Tibial artery (tissue), 4 donors: Measurements from ENCODE around the gene ABCA8.
"Not testable (repeated sequence)": the region's sequence is repeated elsewhere in the genome, so short reads cannot be mapped to it uniquely, and the experiment has no call there.

Experiments used
- DNase-seq, 2 donors: peaks; one replicate each; pipeline ENCODE4 v3.0.0-alpha.2; 2019
- H3K27ac ChIP-seq, 2 donors: fragments of 200-600 bp; sonication (generic) in 1 of 2; 1 replicate in 1 of 2; 2 replicates in 1 of 2; pipeline ENCODE4 v1.5.1; 2018 to 2019; ENCODE audit warnings: mild to moderate bottlenecking in 1 of 2
- H3K27me3 ChIP-seq, 2 donors: fragments of 200-600 bp; sonication (generic) in 1 of 2; one replicate each; pipeline versions ENCODE4 v1.5.1 to v1.6.0; 2016 to 2019
- H3K36me3 ChIP-seq, 3 donors: fragments of 200-600 bp; sonication (generic) in 2 of 3; one replicate each; pipeline ENCODE4 v1.5.1; 2016 to 2019; ENCODE audit warnings: mild to moderate bottlenecking in 2 of 3
- H3K4me1 ChIP-seq, 4 donors: fragments of 200-600 bp; sonication (generic) in 2 of 4; 1 replicate in 3 of 4; 2 replicates in 1 of 4; pipeline ENCODE4 v1.5.1; 2016 to 2019
- H3K4me3 ChIP-seq, 2 donors: fragments of 200-600 bp; sonication (generic) in 1 of 2; 1 replicate in 1 of 2; 2 replicates in 1 of 2; pipeline ENCODE4 v1.5.1; 2018 to 2019; ENCODE audit warnings: mild to moderate bottlenecking in 2 of 2
- H3K9me3 ChIP-seq, 3 donors: fragments of 200-600 bp; sonication (generic) in 1 of 3; one replicate each; pipeline ENCODE4 v1.5.1; 2016 to 2019
- intact Hi-C: fragments of 100-400 bp; cut with DNase I; formaldehyde crosslinking; loops from one replicate; pipeline ENCODE4 v1.15.0; 2023; ENCODE audit warnings: low total_unique reads
- TF ChIP-seq, protein P1 (sequence below), 2 experiments: fragments of 200-600 bp in 1 of 2; fragments of 450-650 bp in 1 of 2; IDR thresholded peaks; one replicate each; pipeline ENCODE4 v1.5.1; 2017 to 2019; ENCODE audit warnings: antibody characterized with exemption in 2 of 2, mild to moderate bottlenecking in 1 of 2, moderate library complexity in 1 of 2

ABCA8 gene

DNA sequence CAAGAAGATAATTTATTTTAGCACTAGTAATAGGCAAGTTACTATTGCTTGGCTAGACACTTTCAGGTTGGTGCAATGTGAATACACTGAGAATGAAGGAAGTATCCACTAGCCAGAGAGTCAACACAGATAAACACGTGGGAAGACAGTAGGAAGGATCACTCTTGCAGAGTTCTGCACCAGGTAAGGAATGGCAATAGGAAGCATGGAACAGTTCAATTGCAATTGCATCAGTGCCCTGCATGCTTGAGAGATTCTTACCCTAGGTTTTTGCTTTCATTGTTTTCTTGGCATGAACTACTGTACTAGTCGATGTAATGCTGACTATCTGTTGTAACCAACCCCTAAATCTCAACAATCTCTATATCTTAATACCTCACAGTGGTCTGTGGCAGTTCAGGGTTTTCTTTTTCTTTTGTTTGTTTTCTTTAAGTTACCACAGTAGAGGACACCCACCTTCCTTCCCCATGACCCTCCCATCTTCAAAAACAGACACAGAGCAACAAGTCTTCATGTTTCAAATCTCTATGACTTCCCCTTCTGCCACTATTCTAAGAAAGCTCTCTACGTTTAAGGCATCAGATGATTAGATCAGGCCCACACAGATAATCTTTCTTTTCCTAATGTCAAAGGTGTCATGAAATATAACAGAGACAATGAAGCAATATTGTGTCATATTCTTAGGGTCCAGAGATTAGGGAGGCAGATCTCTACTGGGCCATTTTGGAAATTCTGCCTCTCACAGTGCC lies 18.1 kb upstream of the ABCA8 start:
- no peaks in the 10 kb centered on the region for H3K27me3 ChIP-seq
- H3K4me1 ChIP-seq: no peaks in the 10 kb centered on the region
- H3K9me3 ChIP-seq: no peaks in the 10 kb centered on the region
- no peak overlapping the region for H3K27ac ChIP-seq
- no peak overlapping the region for H3K4me3 ChIP-seq
- H3K36me3 ChIP-seq: no peaks in the 10 kb centered on the region
- intact Hi-C loops: loop anchor here (5.0 kb wide), 1 partner anchor 201 kb away; no protein-coding TSS in a partner anchor
- no peak for DNase-seq
- TF ChIP-seq, protein P1, sequence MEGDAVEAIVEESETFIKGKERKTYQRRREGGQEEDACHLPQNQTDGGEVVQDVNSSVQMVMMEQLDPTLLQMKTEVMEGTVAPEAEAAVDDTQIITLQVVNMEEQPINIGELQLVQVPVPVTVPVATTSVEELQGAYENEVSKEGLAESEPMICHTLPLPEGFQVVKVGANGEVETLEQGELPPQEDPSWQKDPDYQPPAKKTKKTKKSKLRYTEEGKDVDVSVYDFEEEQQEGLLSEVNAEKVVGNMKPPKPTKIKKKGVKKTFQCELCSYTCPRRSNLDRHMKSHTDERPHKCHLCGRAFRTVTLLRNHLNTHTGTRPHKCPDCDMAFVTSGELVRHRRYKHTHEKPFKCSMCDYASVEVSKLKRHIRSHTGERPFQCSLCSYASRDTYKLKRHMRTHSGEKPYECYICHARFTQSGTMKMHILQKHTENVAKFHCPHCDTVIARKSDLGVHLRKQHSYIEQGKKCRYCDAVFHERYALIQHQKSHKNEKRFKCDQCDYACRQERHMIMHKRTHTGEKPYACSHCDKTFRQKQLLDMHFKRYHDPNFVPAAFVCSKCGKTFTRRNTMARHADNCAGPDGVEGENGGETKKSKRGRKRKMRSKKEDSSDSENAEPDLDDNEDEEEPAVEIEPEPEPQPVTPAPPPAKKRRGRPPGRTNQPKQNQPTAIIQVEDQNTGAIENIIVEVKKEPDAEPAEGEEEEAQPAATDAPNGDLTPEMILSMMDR (IDR thresholded peaks at IDR 0.05): no peak

DNA sequence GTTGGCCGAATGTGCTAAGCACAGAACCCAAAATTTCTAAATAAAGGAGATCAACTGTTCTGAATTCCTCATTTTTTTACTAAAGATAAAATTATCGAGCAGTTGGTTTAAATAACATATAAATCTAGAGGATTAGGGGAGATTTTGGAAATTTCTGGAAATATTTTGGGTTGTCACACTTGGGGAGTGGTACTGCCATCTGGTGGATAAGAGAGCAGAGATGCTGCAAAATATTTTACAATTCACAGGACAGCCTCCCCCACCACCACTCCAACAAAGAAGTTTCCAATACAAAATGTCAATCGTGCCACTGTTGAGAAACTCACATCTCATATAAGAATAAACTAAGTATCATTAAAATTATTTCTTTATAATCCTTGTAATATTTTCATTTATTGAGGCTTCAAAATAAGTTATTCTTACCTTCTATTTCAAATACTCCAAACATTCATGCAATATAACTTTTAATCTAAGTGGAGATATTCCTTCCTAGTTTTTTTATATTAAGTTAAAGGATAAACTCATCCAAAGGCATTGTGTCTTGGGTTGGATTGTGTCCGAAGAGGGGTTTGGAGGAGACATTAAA lies 17.0 kb upstream of the ABCA8 start:
- TF ChIP-seq, protein P1 (IDR thresholded peaks at IDR 0.05): peak; percentile 29 to 43
- Histone ChIP-seq H3K9me3 (no peaks in the 10 kb centered on the region), H3K4me3 (no peak overlapping the region), H3K4me1 (no peaks in the 10 kb centered on the region), H3K27ac (no peak overlapping the region), H3K36me3 (no peaks in the 10 kb centered on the region), H3K27me3 (no peaks in the 10 kb centered on the region)
- no peak for DNase-seq
- intact Hi-C loops: loop anchor here (5.0 kb wide), 1 partner anchor 200 kb away; no protein-coding TSS in a partner anchor

DNA sequence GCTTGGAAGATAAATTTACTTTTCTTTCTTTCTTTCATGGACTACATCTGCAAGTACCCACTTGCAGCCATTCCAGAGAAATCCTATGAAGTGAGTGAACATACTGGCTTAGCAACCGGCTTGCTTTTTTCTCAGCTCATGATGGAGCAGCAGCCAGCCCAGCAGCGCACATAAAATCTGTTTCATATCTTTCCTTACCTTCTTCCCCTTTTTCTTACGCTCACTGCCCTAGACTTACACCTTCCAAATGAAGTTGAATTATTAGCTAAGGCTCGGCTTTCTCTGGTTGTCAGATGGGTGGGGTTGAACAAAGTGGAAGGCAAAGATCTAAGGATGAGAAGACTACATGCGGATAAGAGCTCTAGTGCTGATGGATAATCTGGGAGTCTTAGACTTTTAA lies 13.9 kb upstream of the ABCA8 start:
- Histone ChIP-seq H3K36me3 (no peaks in the 10 kb centered on the region), H3K27me3 (no peaks in the 10 kb centered on the region), H3K27ac (no peak overlapping the region), H3K9me3 (no peaks in the 10 kb centered on the region), H3K4me1 (no peaks in the 10 kb centered on the region), H3K4me3 (no peak overlapping the region)
- intact Hi-C loops: no loop called here
- TF ChIP-seq, protein P1 (IDR thresholded peaks at IDR 0.05): no peak
- no peak for DNase-seq

DNA sequence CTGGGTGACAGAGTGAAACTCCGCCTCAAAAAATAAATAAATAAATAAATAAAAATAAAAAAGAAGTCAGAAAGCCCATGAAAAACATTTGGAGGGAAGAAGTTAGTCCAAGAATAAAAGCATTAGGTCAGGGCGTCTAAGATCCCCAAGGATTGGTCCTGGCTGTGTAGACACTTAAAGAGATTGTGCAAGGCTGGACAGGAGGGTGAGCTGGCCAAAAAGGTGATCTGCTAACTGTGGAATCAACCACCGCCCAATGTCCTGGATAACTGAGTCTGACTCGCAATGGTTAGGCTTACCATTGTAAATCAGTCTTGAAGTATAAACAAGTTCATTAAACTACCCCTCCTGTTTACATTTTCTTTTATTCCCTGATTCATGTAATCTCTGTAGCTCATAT lies 8.8 kb upstream of the ABCA8 start:
- no peaks in the 10 kb centered on the region for H3K9me3 ChIP-seq
- no peak overlapping the region for H3K27ac ChIP-seq
- no peaks in the 10 kb centered on the region for H3K4me1 ChIP-seq
- intact Hi-C loops: no loop called here
- H3K27me3 ChIP-seq: no peaks in the 10 kb centered on the region
- DNase-seq: no peak
- no peak overlapping the region for H3K4me3 ChIP-seq
- TF ChIP-seq, protein P1 (IDR thresholded peaks at IDR 0.05): no peak
- no peaks in the 10 kb centered on the region for H3K36me3 ChIP-seq

DNA sequence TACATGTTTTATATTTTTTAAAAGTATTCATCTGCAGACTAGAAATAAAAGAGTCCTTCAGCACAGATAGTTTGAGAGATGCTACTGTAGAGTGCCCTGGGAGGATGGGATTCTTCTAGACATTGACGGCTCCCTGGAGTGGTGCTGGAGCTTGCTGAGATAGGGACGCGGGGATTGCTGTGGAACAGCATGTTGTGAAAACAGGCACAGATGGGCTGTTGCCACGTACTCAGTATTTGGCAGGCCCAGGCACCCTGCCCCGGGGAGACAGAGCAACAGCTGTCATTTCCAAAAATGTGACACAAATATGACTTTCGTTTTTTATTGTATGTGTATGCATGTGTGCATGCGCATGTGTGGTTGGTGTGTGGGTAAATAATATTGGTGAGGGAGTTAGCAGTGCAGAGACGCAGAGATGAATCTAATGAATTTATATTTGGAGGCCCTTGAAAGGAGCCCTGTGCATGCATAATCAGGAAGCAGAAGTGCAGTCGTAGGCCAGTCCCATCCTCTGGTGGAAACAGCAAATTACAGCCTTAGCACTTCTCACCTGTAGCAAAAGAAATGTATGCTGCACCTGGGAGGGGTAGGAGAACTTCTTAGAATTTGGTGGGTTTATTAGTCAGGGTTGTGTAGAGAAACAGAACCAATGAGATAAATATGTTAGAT lies 6.2 kb upstream of the ABCA8 start:
- no peak overlapping the region for H3K27ac ChIP-seq
- no peaks in the 10 kb centered on the region for H3K4me1 ChIP-seq
- intact Hi-C loops: no loop called here
- no peaks in the 10 kb centered on the region for H3K36me3 ChIP-seq
- no peaks in the 10 kb centered on the region for H3K27me3 ChIP-seq
- DNase-seq: no peak
- no peak overlapping the region for H3K4me3 ChIP-seq
- no peaks in the 10 kb centered on the region for H3K9me3 ChIP-seq
- TF ChIP-seq, protein P1 (IDR thresholded peaks at IDR 0.05): no peak

DNA sequence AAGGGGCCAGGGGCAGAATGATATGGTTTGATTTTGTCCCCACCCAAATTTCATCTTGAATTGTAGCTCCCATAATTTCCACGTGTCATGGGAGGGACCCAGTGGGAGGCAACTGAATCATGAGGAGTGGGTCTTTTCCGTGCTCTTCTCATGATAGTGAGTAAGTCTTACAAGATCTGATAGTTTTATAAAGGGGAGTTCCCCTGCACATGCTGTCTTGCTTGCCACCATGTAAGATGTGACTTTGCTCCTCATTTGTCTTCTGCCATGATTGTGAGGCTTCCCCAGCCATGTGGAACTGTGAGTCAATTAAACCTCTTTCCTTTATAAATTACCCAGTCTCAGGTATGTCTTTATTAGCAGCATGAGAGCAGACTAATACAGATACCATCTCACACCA lies 3.9 kb upstream of the ABCA8 start:
- H3K27me3 ChIP-seq, DNase-seq, H3K4me1 ChIP-seq: not testable (repeated sequence)

More for the DNA sequence above, 3.9 kb upstream of the ABCA8 start:
- H3K4me3 ChIP-seq, H3K27ac ChIP-seq, H3K36me3 ChIP-seq, H3K9me3 ChIP-seq, intact Hi-C loops: not testable (repeated sequence)
